Keratinocyte (primary cell): ENCODE data around the gene BLZF1. TPM values are rescaled to one million over a fixed set of nuclear protein-coding genes. Genes with fewer than 3 reads are reported as not detected.
A peak's percentile ranks its signal among the peaks of the same experiment; 100 is the strongest.

Source experiments
- DNase-seq: peaks from one replicate; pipeline ENCODE4 v3.0.0-alpha.2; 2011; ENCODE audit warnings: low read depth, missing footprints, low spot score
- FAIRE-seq: peaks from 2 replicates; lab custom pipeline; 2011; peaks lifted over from hg19 to GRCh38; lab: Jason Lieb, UNC
- H2AFZ ChIP-seq: 2 replicates; pipeline ENCODE4 v1.6.0; 2012; ENCODE audit warnings: low read length, control low read depth, inconsistent platforms; ENCODE audit not compliant: control insufficient read depth
- H3K27ac ChIP-seq: 2 replicates; pipeline ENCODE4 v1.5.1; 2011; ENCODE audit warnings: low read length; ENCODE audit not compliant: control insufficient read depth, insufficient read depth
- H3K27me3 ChIP-seq: 3 replicates; pipeline ENCODE4 v1.6.0; 2011; ENCODE audit warnings: low read length; ENCODE audit not compliant: control insufficient read depth, insufficient read depth; ENCODE audit errors: extremely low read depth
- H3K36me3 ChIP-seq, 2 experiments: 2 replicates in 1 of 2; 3 replicates in 1 of 2; pipeline ENCODE4 v1.5.1; 2011; ENCODE audit warnings: low read length in 2 of 2, mild to moderate bottlenecking in 1 of 2; ENCODE audit not compliant: control insufficient read depth in 2 of 2, insufficient read depth in 2 of 2; ENCODE audit errors: extremely low read depth in 1 of 2
- H3K4me1 ChIP-seq: 3 replicates; pipeline ENCODE4 v1.5.1; 2011; ENCODE audit warnings: low read length; ENCODE audit not compliant: control insufficient read depth, insufficient read depth; ENCODE audit errors: extremely low read depth
- H3K4me2 ChIP-seq: 3 replicates; pipeline ENCODE4 v1.6.0; 2011; ENCODE audit warnings: low read depth, low read length; ENCODE audit not compliant: control insufficient read depth, insufficient read depth; ENCODE audit errors: extremely low read depth
- H3K4me3 ChIP-seq, 3 experiments: fragments of 200-600 bp in 1 of 3; sonication (generic) in 1 of 3; 2 replicates in 2 of 3; 3 replicates in 1 of 3; pipeline ENCODE4 v1.5.1; 2011 to 2016; ENCODE audit warnings: low read length in 3 of 3, mild to moderate bottlenecking in 3 of 3, control low read depth in 2 of 3, inconsistent platforms in 1 of 3, low read depth in 1 of 3, mixed read lengths in 1 of 3, mixed run types in 1 of 3, moderate library complexity in 1 of 3; ENCODE audit not compliant: control insufficient read depth in 2 of 3, insufficient read depth in 2 of 3; ENCODE audit errors: extremely low read depth in 1 of 3
- H3K79me2 ChIP-seq: 2 replicates; pipeline ENCODE4 v1.6.0; 2012; ENCODE audit warnings: low read length; ENCODE audit not compliant: control insufficient read depth, insufficient read depth
- H3K9ac ChIP-seq: 3 replicates; pipeline ENCODE4 v1.6.0; 2011; ENCODE audit warnings: low read length; ENCODE audit not compliant: control insufficient read depth, insufficient read depth; ENCODE audit errors: extremely low read depth
- H3K9me1 ChIP-seq: 3 replicates; pipeline ENCODE4 v1.6.0; 2011; ENCODE audit warnings: low read length; ENCODE audit not compliant: control insufficient read depth, insufficient read depth; ENCODE audit errors: extremely low read depth
- H3K9me3 ChIP-seq: 2 replicates; pipeline ENCODE4 v1.5.1; 2012; ENCODE audit warnings: low read depth, low read length; ENCODE audit not compliant: control insufficient read depth
- H4K20me1 ChIP-seq: 3 replicates; pipeline ENCODE4 v1.6.0; 2011; ENCODE audit warnings: low read length; ENCODE audit not compliant: control insufficient read depth, insufficient read depth; ENCODE audit errors: extremely low read depth
- EZH2 ChIP-seq: IDR thresholded peaks from one replicate; pipeline ENCODE4 v1.6.1; 2012; ENCODE audit warnings: inconsistent platforms, mild to moderate bottlenecking, low read length, moderate library complexity
- dilution Hi-C: fragments of 300-500 bp; cut with MboI; formaldehyde crosslinking; loops from one replicate; pipeline ENCODE4 v1.7.0; 2020; ENCODE audit warnings: low sequenced_read_pairs; ENCODE audit not compliant: extremely low pct_ligation_motif_present
- polyA plus RNA-seq, 5 experiments: library from polyadenylated mRNA; depleted of rRNA in 3 of 5; stranded (reverse) in 3 of 5; stranded (forward) in 1 of 5; unstranded in 1 of 5; fragments of >200 nt; gene quantifications; 1 replicate in 1 of 5; 2 replicates in 3 of 5; 3 replicates in 1 of 5; pipeline versions ENCODE4 v1.2.1 to v1.2.3, GENCODE V29; 2011 to 2012; ENCODE audit warnings: missing spikeins in 2 of 5, low read depth in 1 of 5, low replicate concordance in 1 of 5
- TF ChIP-seq, protein P1 (sequence below), 3 experiments: IDR thresholded peaks in 1 of 3; conservative IDR thresholded peaks in 1 of 3; optimal IDR thresholded peaks in 1 of 3; 2 replicates in 2 of 3; 3 replicates in 1 of 3; pipeline versions ENCODE3 to v1.5.1; 2011; ENCODE audit warnings: low read length in 3 of 3, mild to moderate bottlenecking in 3 of 3, moderate library complexity in 2 of 3, control low read depth in 1 of 3, inconsistent platforms in 1 of 3; ENCODE audit not compliant: insufficient read depth in 2 of 3; ENCODE audit errors: extremely low read depth in 1 of 3

BLZF1 gene
- polyA plus RNA-seq, 1 donor (not counting 4 experiments of a cell fraction or from before 2014, with no cell fraction given), result 50.9 TPM

DNA sequence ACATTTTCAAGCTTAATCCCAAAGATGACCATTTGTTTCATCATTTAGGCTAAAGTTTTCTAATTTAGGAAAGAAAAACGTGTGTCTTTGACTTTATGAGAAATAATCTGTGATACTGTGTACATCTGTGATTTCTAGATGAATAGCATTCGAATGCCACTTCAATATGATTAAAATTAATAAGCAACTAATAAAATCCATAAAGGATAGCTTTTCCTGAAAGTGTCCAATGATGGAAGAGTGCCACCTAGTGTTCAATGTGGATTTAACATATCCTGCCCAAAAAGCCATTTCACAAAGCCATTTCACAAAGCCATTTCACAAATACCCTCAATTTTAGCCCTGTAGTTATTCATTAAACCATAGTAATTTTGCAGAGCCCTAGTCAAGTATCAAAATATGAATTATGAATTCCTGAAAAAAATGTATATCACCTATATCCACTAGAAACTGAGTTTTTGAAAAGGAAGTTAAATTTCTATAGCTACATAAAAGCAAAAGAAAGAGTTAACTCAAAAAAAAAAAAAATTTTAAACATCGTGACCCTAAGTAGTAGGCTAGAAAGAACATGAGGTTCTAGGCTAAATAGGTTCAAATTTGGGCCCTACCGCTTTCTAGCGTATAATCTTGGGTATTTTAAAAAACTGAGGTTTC is 19.5 kb upstream of the BLZF1 start:
- H4K20me1 ChIP-seq, result no peaks in the 10 kb centered on the region
- no peak overlapping the region for H3K27ac ChIP-seq
- no peaks in the 10 kb centered on the region for H3K4me1 ChIP-seq
- no peak overlapping the region for H3K4me3 ChIP-seq
- no peak overlapping the region for H3K9ac ChIP-seq
- no peak overlapping the region for H2AFZ ChIP-seq
- H3K9me3 ChIP-seq, result no peaks in the 10 kb centered on the region
- no peaks in the 10 kb centered on the region for H3K9me1 ChIP-seq
- H3K79me2 ChIP-seq, result peaks cover 16% of the 10 kb centered on the region
- no peaks in the 10 kb centered on the region for H3K36me3 ChIP-seq
- no peak for TF ChIP-seq EZH2
- TF ChIP-seq, protein P1, sequence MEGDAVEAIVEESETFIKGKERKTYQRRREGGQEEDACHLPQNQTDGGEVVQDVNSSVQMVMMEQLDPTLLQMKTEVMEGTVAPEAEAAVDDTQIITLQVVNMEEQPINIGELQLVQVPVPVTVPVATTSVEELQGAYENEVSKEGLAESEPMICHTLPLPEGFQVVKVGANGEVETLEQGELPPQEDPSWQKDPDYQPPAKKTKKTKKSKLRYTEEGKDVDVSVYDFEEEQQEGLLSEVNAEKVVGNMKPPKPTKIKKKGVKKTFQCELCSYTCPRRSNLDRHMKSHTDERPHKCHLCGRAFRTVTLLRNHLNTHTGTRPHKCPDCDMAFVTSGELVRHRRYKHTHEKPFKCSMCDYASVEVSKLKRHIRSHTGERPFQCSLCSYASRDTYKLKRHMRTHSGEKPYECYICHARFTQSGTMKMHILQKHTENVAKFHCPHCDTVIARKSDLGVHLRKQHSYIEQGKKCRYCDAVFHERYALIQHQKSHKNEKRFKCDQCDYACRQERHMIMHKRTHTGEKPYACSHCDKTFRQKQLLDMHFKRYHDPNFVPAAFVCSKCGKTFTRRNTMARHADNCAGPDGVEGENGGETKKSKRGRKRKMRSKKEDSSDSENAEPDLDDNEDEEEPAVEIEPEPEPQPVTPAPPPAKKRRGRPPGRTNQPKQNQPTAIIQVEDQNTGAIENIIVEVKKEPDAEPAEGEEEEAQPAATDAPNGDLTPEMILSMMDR (optimal IDR thresholded peaks at IDR 0.05 in 1 of 3, IDR thresholded peaks at IDR 0.05 in 1 of 3, conservative IDR thresholded peaks at IDR 0.05 in 1 of 3; ENCODE audit: extremely low read depth in 1 of 3, insufficient read depth in 2 of 3, low read length in 3 of 3), result peak in 2 of 3 experiments; percentile 56 to 57
- H3K4me2 ChIP-seq, result no peak overlapping the region
- no peaks in the 10 kb centered on the region for H3K27me3 ChIP-seq
- no peak for DNase-seq
- FAIRE-seq, result peak; percentile 74
- dilution Hi-C loops, result no loop called here

DNA sequence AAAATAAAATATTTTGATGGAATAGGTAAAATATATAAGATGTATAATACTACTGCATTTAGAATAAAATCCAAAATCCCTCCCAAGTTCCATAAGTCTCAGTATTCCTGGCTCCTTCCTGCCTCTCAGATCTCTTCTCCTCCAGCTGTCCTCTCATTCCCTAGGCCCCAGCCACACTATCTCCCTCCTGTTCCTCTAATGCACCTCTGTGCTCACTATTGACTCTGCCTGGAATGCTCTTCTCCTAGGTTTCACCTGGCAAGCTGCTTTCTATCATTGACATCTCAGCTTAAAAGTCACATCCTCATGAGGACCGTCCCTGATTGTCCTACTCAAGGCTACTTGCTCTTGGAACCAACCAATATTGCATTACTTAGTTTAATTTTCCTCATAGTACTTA is 7.6 kb upstream of the BLZF1 start:
- Histone ChIP-seq H3K79me2 (peaks cover 30% of the 10 kb centered on the region), H3K36me3 (peaks cover 0 to 8% of the 10 kb centered on the region in 2 experiments), H3K9me1 (no peaks in the 10 kb centered on the region), H4K20me1 (no peaks in the 10 kb centered on the region), H3K4me3 (no peak overlapping the region), H2AFZ (no peak overlapping the region), H3K4me1 (peaks cover 27% of the 10 kb centered on the region), H3K27me3 (no peaks in the 10 kb centered on the region), H3K27ac (no peak overlapping the region), H3K9ac (no peak overlapping the region), H3K9me3 (no peaks in the 10 kb centered on the region), H3K4me2 (no peak overlapping the region)
- TF ChIP-seq, protein P1 (optimal IDR thresholded peaks at IDR 0.05 in 1 of 3, IDR thresholded peaks at IDR 0.05 in 1 of 3, conservative IDR thresholded peaks at IDR 0.05 in 1 of 3; ENCODE audit: extremely low read depth in 1 of 3, insufficient read depth in 2 of 3, low read length in 3 of 3), result no peak
- no peak for TF ChIP-seq EZH2
- FAIRE-seq, result no peak
- no peak for DNase-seq
- dilution Hi-C loops, result no loop called here
